ENCODE data around the gene MRGPRG.

The MRGPRG gene

GRCh38 chr11:3231550-3231850 lies 12.9 kb upstream of the MRGPRG start:
- TF ChIP-seq CTCF (IDR thresholded peaks at IDR 0.05), result no peak

- no peak for TF ChIP-seq CTCF (IDR thresholded peaks at IDR 0.05)
Observed at GRCh38 chr11:3230636-3231549, 12.3 kb upstream of the MRGPRG start.

GRCh38 chr11:3229673-3230630 lies 11.3 kb upstream of the MRGPRG start:
- TF ChIP-seq CTCF (IDR thresholded peaks at IDR 0.05), result no peak

- TF ChIP-seq CTCF (IDR thresholded peaks at IDR 0.05), result no peak
Observed at GRCh38 chr11:3228445-3228829, 9.8 kb upstream of the MRGPRG start.

- no peak for TF ChIP-seq CTCF (IDR thresholded peaks at IDR 0.05)
Observed at GRCh38 chr11:3227568-3228444, 9.2 kb upstream of the MRGPRG start.

GRCh38 chr11:3226846-3227567 lies 8.4 kb upstream of the MRGPRG start:
- TF ChIP-seq CTCF (IDR thresholded peaks at IDR 0.05), result no peak

All from LNCAP (cell line).